ENCODE data around the gene ORMDL1. TPM values are rescaled to one million over a fixed set of nuclear protein-coding genes. Genes with fewer than 3 reads are reported as not detected.

ORMDL1 gene, protein sequence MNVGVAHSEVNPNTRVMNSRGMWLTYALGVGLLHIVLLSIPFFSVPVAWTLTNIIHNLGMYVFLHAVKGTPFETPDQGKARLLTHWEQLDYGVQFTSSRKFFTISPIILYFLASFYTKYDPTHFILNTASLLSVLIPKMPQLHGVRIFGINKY
- total RNA-seq (100 to 1,000 TPM in 4 of 5 experiments, 10 to 100 TPM in 1; 80.1 to 208 (median 142) TPM), polyA plus RNA-seq (10 to 100 TPM; 70.5 to 85.1 TPM), total RNA-seq (60.4 reads per million, percentile 75 among the genes with 10 or more reads in this experiment)

DNA sequence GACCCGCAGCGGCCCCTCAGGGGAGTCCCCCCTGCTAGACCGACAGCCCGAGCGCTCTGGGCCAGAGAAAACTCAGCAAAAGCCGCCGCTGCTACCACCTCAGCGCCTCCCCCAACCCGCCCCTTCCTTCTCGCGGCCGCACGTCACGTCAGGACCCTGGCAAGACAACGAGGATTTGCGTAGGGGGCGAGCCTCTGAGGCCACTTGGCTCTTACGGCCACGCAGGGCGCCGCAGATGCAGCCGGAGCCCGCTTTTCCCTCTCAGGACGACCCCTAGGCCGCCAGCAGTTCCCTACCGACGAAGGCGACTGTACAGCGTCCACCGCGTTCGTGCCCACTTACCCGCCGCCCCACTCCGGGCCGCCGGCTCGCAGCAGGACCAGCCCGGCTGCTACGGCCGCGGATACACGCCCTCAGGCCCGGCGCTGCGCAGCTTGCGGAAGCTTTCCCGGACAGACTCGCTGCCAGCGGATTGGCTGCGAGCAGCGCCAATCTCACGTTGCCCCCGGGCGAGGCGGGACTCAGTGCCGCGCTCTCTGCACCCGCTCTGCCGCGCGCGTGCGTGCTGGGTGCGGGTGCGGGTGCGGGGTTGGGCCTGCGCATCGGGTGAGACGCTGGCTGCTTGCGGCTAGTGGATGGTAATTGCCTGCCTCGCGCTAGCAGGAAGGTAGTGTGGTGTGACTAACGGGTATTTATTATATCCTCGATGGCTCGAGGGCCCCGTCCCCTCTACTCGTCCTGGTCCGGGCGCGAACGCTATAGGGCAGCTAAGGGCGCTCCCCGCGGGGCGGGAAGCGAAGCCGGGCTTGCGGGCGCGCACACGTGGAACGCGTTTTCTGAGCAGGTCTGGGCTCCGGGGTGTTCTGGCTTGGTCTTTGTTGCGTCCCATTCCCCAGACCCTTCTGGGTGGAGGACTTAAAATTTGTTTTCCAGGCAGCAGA lies at the start of gene ORMDL1, which contains the start of gene PMS1:
Gene ORMDL1 (minus strand): TSS at position 413 of the 941 bp plus-strand sequence. CDS start 1,744 bp downstream, outside the sequence.
Gene PMS1 (plus strand): TSS at position 524 of the 941 bp plus-strand sequence. CDS start 7,360 bp downstream, outside the sequence.
- CTCF ChIA-PET = interaction anchor here (0.5 to 2.0 kb wide), 4 partner anchors 14 to 41 kb away, joined by 3 to 6 read pairs (median 3); partner anchors contain the start of gene OSGEPL1
- H3K4me1 Mint-ChIP-seq = peaks cover 26 to 72% (median 57%) of the 10 kb centered on the region in 7 donors

DNA sequence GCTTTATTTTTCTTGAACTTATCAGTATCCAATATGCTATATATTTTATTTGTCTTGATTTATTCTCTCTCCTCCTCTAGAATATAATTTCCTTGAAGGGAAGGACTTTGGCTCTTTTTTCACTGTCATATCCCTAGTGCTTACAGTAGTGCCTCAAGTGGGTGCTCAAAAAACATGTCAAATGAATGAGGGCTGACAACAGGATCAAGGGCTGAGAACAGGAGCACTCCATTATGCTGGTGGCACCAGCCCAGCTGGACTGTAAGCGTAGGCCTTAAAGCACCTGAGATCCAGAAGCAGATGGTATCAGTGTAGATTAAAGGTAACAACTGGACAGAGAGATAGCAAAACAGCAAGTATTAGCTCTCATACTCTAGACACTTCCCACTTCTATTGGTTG lies 46.4 kb upstream of the ORMDL1 start:
- intact Hi-C loops (cut with micrococcal nuclease) = no loop called here
- Mint-ChIP-seq H3K36me3 (peaks cover 9 to 40% (median 19%) of the 10 kb centered on the region in 5 donors), H3K27ac (no peak overlapping the region), H3K4me1 (peaks cover 0 to 4% (median 0%) of the 10 kb centered on the region in 7 donors), H3K9me3 (no peaks in the 10 kb centered on the region), H3K4me3 (no peak overlapping the region), H3K27me3 (no peaks in the 10 kb centered on the region)
- Histone ChIP-seq H3K27ac (ENCODE audit: low read depth, low read length) (no peak overlapping the region), H3K4me3 (ENCODE audit: low read length) (no peak overlapping the region), H3K36me3 (ENCODE audit: control insufficient read depth in 2 of 3, insufficient read depth in 3 of 3, low read length in 3 of 3) (no peaks in the 10 kb centered on the region), H3K27me3 (ENCODE audit: control insufficient read depth in 2 of 2, insufficient read depth in 2 of 2, low read length in 2 of 2) (no peaks in the 10 kb centered on the region), H3K4me1 (ENCODE audit: control insufficient read depth in 2 of 2, insufficient read depth in 2 of 2, low read length in 2 of 2) (no peaks in the 10 kb centered on the region), H3K9me3 (ENCODE audit: control insufficient read depth in 2 of 3, low read length in 3 of 3) (no peaks in the 10 kb centered on the region)
- POLR2A ChIA-PET = no interaction called here
- no peak for ATAC-seq
- DNase-seq = no peak
- CTCF ChIA-PET = no interaction called here

More for the DNA sequence above, at the start of gene ORMDL1, which contains the start of gene PMS1:
- H3K4me1 ChIP-seq (ENCODE audit: control insufficient read depth in 2 of 2, insufficient read depth in 2 of 2, low read length in 2 of 2) = peaks cover 21 to 24% of the 10 kb centered on the region in 2 donors
- Mint-ChIP-seq H3K9me3 (no peaks in the 10 kb centered on the region), H3K27me3 (no peaks in the 10 kb centered on the region), H3K36me3 (peaks cover 0 to 28% (median 21%) of the 10 kb centered on the region in 5 donors), H3K27ac (peak within 1 kb of the TSS; percentile 89 to 97 (median 95)), H3K4me3 (peak within 1 kb of the TSS; percentile 86 to 97 (median 94))
- H3K27ac ChIP-seq (ENCODE audit: low read depth, low read length) = peak within 1 kb of the TSS; percentile 92
- POLR2A ChIA-PET = interaction anchor here (0.6 to 4.2 kb wide), 14 partner anchors 9 to 344 kb away, joined by 3 to 67 read pairs (median 3); partner anchors contain the start of genes ASNSD1, OSGEPL1, SLC40A1 and WDR75
- peak; percentile 95 for ATAC-seq
- no peaks in the 10 kb centered on the region for H3K9me3 ChIP-seq (ENCODE audit: control insufficient read depth in 2 of 3, low read length in 3 of 3)
- peak; percentile 90 to 96 (median 94) for DNase-seq
- intact Hi-C loops (cut with micrococcal nuclease) = loop anchor here (1.0 to 10.0 kb wide), 17 partner anchors 12 to 1371 kb away; partner anchors contain the start of genes ANKAR (in 2 of the 2), ASNSD1 (in 2 of the 2), GLS (in 2 of the 2) and NEMP2 (in 2 of the 2)
- H3K36me3 ChIP-seq (ENCODE audit: control insufficient read depth in 2 of 3, insufficient read depth in 3 of 3, low read length in 3 of 3) = peaks cover 0 to 18% (median 0%) of the 10 kb centered on the region in 3 experiments
- H3K27me3 ChIP-seq (ENCODE audit: control insufficient read depth in 2 of 2, insufficient read depth in 2 of 2, low read length in 2 of 2) = no peaks in the 10 kb centered on the region
- H3K4me3 ChIP-seq (ENCODE audit: low read length) = peak within 1 kb of the TSS; percentile 76

DNA sequence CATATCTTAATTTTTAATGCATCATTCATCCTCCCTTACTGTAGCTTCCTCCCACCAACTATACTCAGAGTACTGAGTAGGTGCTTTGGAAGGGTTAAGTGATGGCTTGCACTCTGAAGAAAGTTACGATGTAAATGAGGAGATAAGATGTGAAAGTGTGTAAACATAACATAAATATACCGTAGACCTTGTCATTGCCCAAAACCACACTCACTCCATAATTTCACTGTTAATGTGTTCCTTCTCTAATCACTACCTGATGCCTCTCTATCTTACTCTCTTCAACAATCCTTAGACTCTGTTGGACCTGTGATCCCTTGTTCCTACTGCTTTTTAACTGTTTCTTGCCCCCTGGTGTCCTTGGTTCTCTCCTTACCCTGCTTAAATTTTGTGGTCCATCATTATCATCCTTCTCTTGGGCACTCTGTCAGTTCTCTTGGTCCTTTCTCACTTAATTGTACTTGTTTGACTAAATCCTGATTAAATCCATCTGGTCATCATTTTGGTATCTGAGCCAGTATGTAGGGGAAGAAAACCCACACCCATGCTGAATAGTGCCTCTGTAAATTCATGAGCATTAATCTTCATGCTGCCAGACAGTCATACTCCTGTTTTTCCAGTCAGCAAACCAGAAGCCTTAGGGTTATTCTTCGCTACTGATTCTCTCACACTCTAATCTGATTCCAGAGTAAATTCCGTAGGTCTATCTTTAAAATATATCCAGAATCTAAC lies 45.1 kb upstream of the ORMDL1 start:
- peaks cover 0 to 4% (median 0%) of the 10 kb centered on the region in 7 donors for H3K4me1 Mint-ChIP-seq
- H3K36me3 ChIP-seq (ENCODE audit: control insufficient read depth in 2 of 3, insufficient read depth in 3 of 3, low read length in 3 of 3) = no peaks in the 10 kb centered on the region
- ATAC-seq (no peak), DNase-seq (no peak)
- peaks cover 9 to 38% (median 18%) of the 10 kb centered on the region in 5 donors for H3K36me3 Mint-ChIP-seq
- H3K9me3 Mint-ChIP-seq = no peaks in the 10 kb centered on the region
- POLR2A ChIA-PET = no interaction called here
- no peaks in the 10 kb centered on the region for H3K4me1 ChIP-seq (ENCODE audit: control insufficient read depth in 2 of 2, insufficient read depth in 2 of 2, low read length in 2 of 2)
- no peak overlapping the region for H3K27ac ChIP-seq (ENCODE audit: low read depth, low read length)
- no peaks in the 10 kb centered on the region for H3K27me3 ChIP-seq (ENCODE audit: control insufficient read depth in 2 of 2, insufficient read depth in 2 of 2, low read length in 2 of 2)
- H3K4me3 ChIP-seq (ENCODE audit: low read length) = no peak overlapping the region
- H3K4me3 Mint-ChIP-seq = no peak overlapping the region
- H3K9me3 ChIP-seq (ENCODE audit: control insufficient read depth in 2 of 3, low read length in 3 of 3) = no peaks in the 10 kb centered on the region
- CTCF ChIA-PET = interaction anchor here (0.9 kb wide), 1 partner anchor 31 kb away, joined by 3 read pairs; no protein-coding TSS in a partner anchor
- H3K27me3 Mint-ChIP-seq = no peaks in the 10 kb centered on the region
- H3K27ac Mint-ChIP-seq = peak overlapping the region in 1 of 9 donors; percentile 1
- intact Hi-C loops (cut with micrococcal nuclease) = no loop called here

DNA sequence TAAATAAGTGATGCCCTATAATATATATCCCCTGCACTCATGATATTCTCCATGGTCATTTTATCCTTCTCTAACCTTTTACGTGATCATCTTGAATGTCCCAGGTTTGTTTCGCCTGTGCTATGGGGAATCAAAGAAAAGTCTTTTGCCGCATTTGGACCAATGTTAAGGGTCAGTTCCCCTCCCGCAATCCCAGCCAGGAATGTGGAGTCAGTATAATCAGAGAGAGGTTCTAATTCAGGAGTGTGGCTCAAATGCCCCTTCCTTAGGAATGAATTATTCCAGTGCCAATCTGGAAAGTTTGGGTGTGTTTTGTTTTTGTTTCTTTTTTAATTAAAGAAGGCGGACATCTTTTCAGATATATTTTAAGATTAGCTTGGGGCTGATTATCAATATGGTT lies 41.9 kb upstream of the ORMDL1 start:
- no peak overlapping the region for H3K4me3 ChIP-seq (ENCODE audit: low read length)
- no peaks in the 10 kb centered on the region for H3K4me1 ChIP-seq (ENCODE audit: control insufficient read depth in 2 of 2, insufficient read depth in 2 of 2, low read length in 2 of 2)
- peaks cover 0 to 36% (median 13%) of the 10 kb centered on the region in 5 donors for H3K36me3 Mint-ChIP-seq
- H3K27me3 Mint-ChIP-seq = no peaks in the 10 kb centered on the region
- no peaks in the 10 kb centered on the region for H3K9me3 Mint-ChIP-seq
- H3K4me3 Mint-ChIP-seq = no peak overlapping the region
- intact Hi-C loops (cut with micrococcal nuclease) = no loop called here
- ATAC-seq (no peak), DNase-seq (no peak)
- H3K27ac Mint-ChIP-seq = no peak overlapping the region
- no peaks in the 10 kb centered on the region for H3K27me3 ChIP-seq (ENCODE audit: control insufficient read depth in 2 of 2, insufficient read depth in 2 of 2, low read length in 2 of 2)
- H3K4me1 Mint-ChIP-seq = peaks cover 0 to 4% (median 0%) of the 10 kb centered on the region in 7 donors
- H3K27ac ChIP-seq (ENCODE audit: low read depth, low read length) = no peak overlapping the region
- no peaks in the 10 kb centered on the region for H3K9me3 ChIP-seq (ENCODE audit: control insufficient read depth in 2 of 3, low read length in 3 of 3)
- ChIA-PET POLR2A (no interaction called here), CTCF (no interaction called here)
- no peaks in the 10 kb centered on the region for H3K36me3 ChIP-seq (ENCODE audit: control insufficient read depth in 2 of 3, insufficient read depth in 3 of 3, low read length in 3 of 3)

DNA sequence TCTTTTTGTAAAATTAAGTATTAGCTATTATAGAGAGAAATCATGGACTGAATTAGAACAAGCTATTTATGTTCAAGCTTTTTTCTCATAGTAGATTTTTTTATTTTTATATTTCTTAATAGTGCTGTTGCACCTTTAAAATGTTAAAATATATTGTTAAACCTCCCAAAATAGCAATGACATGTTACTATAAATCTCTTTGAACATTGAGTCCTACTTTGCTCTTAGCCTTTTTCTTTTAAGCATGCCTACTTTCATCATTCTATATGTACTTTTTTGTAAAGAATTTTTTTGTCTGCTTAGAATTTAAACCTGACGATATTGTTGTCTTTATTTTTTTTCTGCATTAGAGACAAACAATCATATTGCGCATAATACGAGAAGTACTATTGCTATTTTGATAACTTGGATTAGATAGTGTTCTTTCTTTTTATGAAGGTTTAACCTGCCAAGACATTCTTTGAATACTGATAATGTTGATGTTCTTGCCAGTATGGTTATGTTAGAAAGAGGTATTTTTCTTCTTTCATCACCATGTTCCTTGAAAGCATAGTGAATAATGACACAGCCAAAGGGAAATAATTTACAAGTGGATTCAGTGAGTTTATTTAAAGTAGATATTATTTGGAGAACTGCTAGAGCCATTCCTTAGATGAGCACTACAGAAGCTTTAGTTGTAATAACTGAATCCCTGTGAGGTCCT lies 40.7 kb upstream of the ORMDL1 start:
- no peak for ATAC-seq
- no peaks in the 10 kb centered on the region for H3K9me3 ChIP-seq (ENCODE audit: control insufficient read depth in 2 of 3, low read length in 3 of 3)
- no peak overlapping the region for H3K4me3 ChIP-seq (ENCODE audit: low read length)
- peaks cover 0 to 4% (median 0%) of the 10 kb centered on the region in 7 donors for H3K4me1 Mint-ChIP-seq
- no peaks in the 10 kb centered on the region for H3K4me1 ChIP-seq (ENCODE audit: control insufficient read depth in 2 of 2, insufficient read depth in 2 of 2, low read length in 2 of 2)
- peaks cover 0 to 5% (median 0%) of the 10 kb centered on the region in 3 experiments for H3K36me3 ChIP-seq (ENCODE audit: control insufficient read depth in 2 of 3, insufficient read depth in 3 of 3, low read length in 3 of 3)
- H3K36me3 Mint-ChIP-seq = peaks cover 3 to 39% (median 6%) of the 10 kb centered on the region in 5 donors
- intact Hi-C loops (cut with micrococcal nuclease) = no loop called here
- CTCF ChIA-PET = no interaction called here
- no peaks in the 10 kb centered on the region for H3K27me3 Mint-ChIP-seq
- no peak overlapping the region for H3K27ac ChIP-seq (ENCODE audit: low read depth, low read length)
- H3K4me3 Mint-ChIP-seq = no peak overlapping the region
- POLR2A ChIA-PET = no interaction called here
- DNase-seq = no peak
- no peaks in the 10 kb centered on the region for H3K27me3 ChIP-seq (ENCODE audit: control insufficient read depth in 2 of 2, insufficient read depth in 2 of 2, low read length in 2 of 2)
- H3K27ac Mint-ChIP-seq = no peak overlapping the region
- no peaks in the 10 kb centered on the region for H3K9me3 Mint-ChIP-seq

All from naive thymus-derived CD4-positive, alpha-beta T cell (primary cell).